Measurements from ENCODE around the gene RETREG3.

Gene RETREG3

GRCh38 chr17:42612013-42612412 is 2.8 kb upstream of the RETREG3 start:
- no peak for DNase-seq

- peak; percentile 48 to 55 for DNase-seq
These were observed 934 bp upstream of the RETREG3 start for GRCh38 chr17:42609814-42610801.

GRCh38 chr17:42608305-42609181 is 631 bp downstream of the RETREG3 start:
- peak; percentile 41 to 87 for DNase-seq

GRCh38 chr17:42607769-42608168 is 1.4 kb downstream of the RETREG3 start:
- no peak for DNase-seq

- no peak for DNase-seq
These were observed 5.9 kb downstream of the RETREG3 start for GRCh38 chr17:42603318-42603717.

- DNase-seq, result no peak
These were observed 10.3 kb downstream of the RETREG3 start for GRCh38 chr17:42598905-42599304.

GRCh38 chr17:42596386-42596785 is 12.8 kb downstream of the RETREG3 start:
- DNase-seq, result no peak

- no peak for DNase-seq
These were observed 17.8 kb downstream of the RETREG3 start for GRCh38 chr17:42591411-42591810.

- DNase-seq, result no peak
These were observed 18.3 kb downstream of the RETREG3 start for GRCh38 chr17:42590886-42591285.

- no peak for DNase-seq
These were observed 22.5 kb downstream of the RETREG3 start for GRCh38 chr17:42586514-42587230.

- no peak for DNase-seq
These were observed 23.8 kb downstream of the RETREG3 start for GRCh38 chr17:42585353-42585752.

- no peak for DNase-seq
These were observed 24.3 kb downstream of the RETREG3 start for GRCh38 chr17:42584880-42585279.

GRCh38 chr17:42581744-42582270 is 27.4 kb downstream of the RETREG3 start:
- no peak for DNase-seq

- no peak for DNase-seq
These were observed 29.2 kb downstream of the RETREG3 start for GRCh38 chr17:42579794-42580551.

- peak; percentile 80 to 91 for DNase-seq
These were observed 30.8 kb downstream of the RETREG3 start for GRCh38 chr17:42578282-42578869.

- peak; percentile 85 to 96 for DNase-seq
These were observed 31.5 kb downstream of the RETREG3 start, which contains the start of gene PSMC3IP for GRCh38 chr17:42577532-42578281. Gene PSMC3IP, minus strand, starts transcription at chr17:42577729. Its CDS starts 43 bp downstream, at chr17:42577686.

GRCh38 chr17:42577140-42577531 is 32.0 kb downstream of the RETREG3 start:
- no peak for DNase-seq

- DNase-seq, result no peak
These were observed 34.7 kb downstream of the RETREG3 start for GRCh38 chr17:42574463-42574862.

- DNase-seq, result no peak
These were observed 36.1 kb downstream of the RETREG3 start for GRCh38 chr17:42573095-42573494.

- DNase-seq, result no peak
These were observed 37.5 kb downstream of the RETREG3 start for GRCh38 chr17:42571435-42572225.
